ENCODE data around the gene WEE2.
"Not testable (repeated sequence)": the region's sequence is repeated elsewhere in the genome, so short reads cannot be mapped to it uniquely, and the experiment has no call there.

Gene WEE2

GRCh38 chr7:141739250-141739649, 31.1 kb downstream of the WEE2 start:
- TF ChIP-seq, protein P1, sequence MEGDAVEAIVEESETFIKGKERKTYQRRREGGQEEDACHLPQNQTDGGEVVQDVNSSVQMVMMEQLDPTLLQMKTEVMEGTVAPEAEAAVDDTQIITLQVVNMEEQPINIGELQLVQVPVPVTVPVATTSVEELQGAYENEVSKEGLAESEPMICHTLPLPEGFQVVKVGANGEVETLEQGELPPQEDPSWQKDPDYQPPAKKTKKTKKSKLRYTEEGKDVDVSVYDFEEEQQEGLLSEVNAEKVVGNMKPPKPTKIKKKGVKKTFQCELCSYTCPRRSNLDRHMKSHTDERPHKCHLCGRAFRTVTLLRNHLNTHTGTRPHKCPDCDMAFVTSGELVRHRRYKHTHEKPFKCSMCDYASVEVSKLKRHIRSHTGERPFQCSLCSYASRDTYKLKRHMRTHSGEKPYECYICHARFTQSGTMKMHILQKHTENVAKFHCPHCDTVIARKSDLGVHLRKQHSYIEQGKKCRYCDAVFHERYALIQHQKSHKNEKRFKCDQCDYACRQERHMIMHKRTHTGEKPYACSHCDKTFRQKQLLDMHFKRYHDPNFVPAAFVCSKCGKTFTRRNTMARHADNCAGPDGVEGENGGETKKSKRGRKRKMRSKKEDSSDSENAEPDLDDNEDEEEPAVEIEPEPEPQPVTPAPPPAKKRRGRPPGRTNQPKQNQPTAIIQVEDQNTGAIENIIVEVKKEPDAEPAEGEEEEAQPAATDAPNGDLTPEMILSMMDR (IDR thresholded peaks at IDR 0.05; ENCODE audit: borderline replicate concordance, insufficient read depth, low read depth, low read length) = no peak
- H3K4me3 ChIP-seq (ENCODE audit: low read depth, low read length) = peak overlapping the region; percentile 95

- TF ChIP-seq, protein P1 (IDR thresholded peaks at IDR 0.05; ENCODE audit: borderline replicate concordance, insufficient read depth, low read depth, low read length) = no peak
Measured at GRCh38 chr7:141742229-141742628, 34.1 kb downstream of the WEE2 start.

GRCh38 chr7:141744131-141744530, 36.0 kb downstream of the WEE2 start:
- TF ChIP-seq, protein P1 (IDR thresholded peaks at IDR 0.05; ENCODE audit: borderline replicate concordance, insufficient read depth, low read depth, low read length) = no peak
- H3K4me3 ChIP-seq (ENCODE audit: low read depth, low read length) = no peak overlapping the region

More at GRCh38 chr7:141742229-141742628, 34.1 kb downstream of the WEE2 start:
- no peak overlapping the region for H3K4me3 ChIP-seq (ENCODE audit: low read depth, low read length)

DNA sequence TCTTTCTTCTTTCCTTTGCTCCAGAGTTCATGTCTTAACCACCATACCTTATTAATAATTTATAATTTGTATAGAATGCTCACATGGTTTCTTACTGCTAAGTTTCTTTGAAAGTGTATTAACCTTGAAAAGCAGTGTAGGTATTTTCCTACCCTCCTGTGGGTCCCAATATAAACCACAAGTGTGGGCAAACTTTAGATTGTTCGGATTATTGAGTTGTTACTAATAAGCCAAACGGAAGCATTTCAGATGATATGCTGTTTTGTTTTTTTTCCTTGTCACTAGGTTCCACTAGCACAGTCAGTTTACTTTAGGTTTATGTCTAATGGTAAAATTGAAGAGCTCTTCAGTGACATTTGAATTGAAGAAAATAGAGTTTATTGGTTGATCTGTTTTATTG, 40.2 kb downstream of the WEE2 start:
- no peak overlapping the region for H3K4me3 ChIP-seq (ENCODE audit: low read depth, low read length)
- TF ChIP-seq, protein P1 (IDR thresholded peaks at IDR 0.05; ENCODE audit: borderline replicate concordance, insufficient read depth, low read depth, low read length) = no peak

DNA sequence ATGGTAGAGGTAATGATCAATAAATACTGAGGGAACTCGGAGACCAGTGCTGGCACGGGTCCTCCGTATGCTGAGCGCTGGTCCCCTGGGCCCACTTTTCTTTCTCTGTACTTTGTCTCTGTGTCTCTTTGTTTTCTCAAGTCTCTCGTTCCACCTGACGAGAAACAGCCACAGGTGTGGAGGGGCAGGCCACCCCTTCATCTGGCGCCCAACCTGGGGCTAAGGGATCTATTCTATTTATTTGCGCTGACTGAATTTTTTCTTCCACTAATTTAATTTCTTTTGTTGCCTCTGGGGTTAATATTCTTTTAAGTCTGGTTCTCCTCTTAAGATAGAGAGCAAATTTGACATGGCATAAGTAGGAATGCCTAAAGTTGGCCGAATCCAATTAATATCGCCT, 43.8 kb downstream of the WEE2 start:
- not testable (repeated sequence) for H3K4me3 ChIP-seq (ENCODE audit: low read depth, low read length)

- TF ChIP-seq, protein P1 (IDR thresholded peaks at IDR 0.05; ENCODE audit: borderline replicate concordance, insufficient read depth, low read depth, low read length) = no peak; the same call in 1 of the 2 replicates
- H3K4me3 ChIP-seq (ENCODE audit: low read depth, low read length) = no peak overlapping the region
Measured at GRCh38 chr7:141752634-141753033, 44.5 kb downstream of the WEE2 start.

DNA sequence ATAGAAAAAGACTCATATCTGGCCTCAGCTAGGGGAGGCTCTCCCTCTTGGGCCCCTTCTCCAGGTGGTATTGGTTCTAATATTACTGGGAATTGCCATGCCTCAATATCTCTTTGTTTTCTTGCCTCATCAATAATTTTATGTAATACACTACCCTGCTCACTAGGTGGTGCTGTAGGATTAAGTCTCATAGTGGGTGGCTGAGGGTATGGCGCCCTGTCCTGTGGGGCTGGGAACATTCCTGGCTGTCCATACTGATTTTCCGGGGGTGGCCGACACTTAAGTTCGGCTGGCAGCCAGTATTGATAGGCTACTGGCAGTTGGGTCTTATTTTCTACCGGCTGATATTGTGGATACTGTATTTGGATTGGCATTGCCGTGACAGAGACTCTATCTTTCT, 46.8 kb downstream of the WEE2 start:
- TF ChIP-seq, protein P1 (IDR thresholded peaks at IDR 0.05; ENCODE audit: borderline replicate concordance, insufficient read depth, low read depth, low read length) = peak; percentile 49; the same call in 1 of the 2 replicates
- no peak overlapping the region for H3K4me3 ChIP-seq (ENCODE audit: low read depth, low read length)

- H3K4me3 ChIP-seq (ENCODE audit: low read depth, low read length) = no peak within 1 kb of the TSS
- TF ChIP-seq, protein P1 (IDR thresholded peaks at IDR 0.05; ENCODE audit: borderline replicate concordance, insufficient read depth, low read depth, low read length) = no peak
Measured at GRCh38 chr7:141763797-141764196, 55.6 kb downstream of the WEE2 start, which contains the start of gene TAS2R3. Gene TAS2R3, plus strand, starts transcription at chr7:141764097. Its CDS starts 62 bp downstream, at chr7:141764159.

- H3K4me3 ChIP-seq (ENCODE audit: low read depth, low read length) = not testable (repeated sequence)
Measured at GRCh38 chr7:141770083-141770583, 62.0 kb downstream of the WEE2 start.

All from GM12875 (cell line).